HG03175 (cell line): ENCODE results near the gene SCIN.

Source experiments
- ATAC-seq: cut with Tn5 transposase; IDR thresholded peaks from one replicate; pipeline ENCODE4 v1.9.1; 2021; ENCODE audit warnings: mild to moderate bottlenecking, moderate library complexity; ENCODE audit not compliant: unreplicated experiment

The SCIN gene

DNA sequence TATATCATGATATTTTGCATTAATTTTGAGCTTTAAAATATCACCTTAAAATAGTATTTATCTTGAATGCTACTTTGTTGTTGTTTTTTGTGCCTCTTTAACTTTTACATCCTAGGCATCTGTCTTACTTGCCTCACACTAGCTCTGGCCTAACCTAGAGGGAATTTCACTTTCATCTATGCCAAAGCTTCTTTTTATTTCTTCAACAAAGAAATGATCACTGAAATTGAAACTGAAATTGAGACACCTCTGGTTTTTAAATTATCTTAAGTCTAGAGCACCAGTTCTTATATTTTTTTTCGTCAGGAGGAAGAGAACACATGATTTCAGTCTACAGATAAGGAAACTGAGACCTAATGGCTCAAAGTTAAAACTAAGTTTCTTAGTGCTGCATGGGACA lies 3.5 kb upstream of the SCIN start:
- peak; percentile 76 for ATAC-seq

DNA sequence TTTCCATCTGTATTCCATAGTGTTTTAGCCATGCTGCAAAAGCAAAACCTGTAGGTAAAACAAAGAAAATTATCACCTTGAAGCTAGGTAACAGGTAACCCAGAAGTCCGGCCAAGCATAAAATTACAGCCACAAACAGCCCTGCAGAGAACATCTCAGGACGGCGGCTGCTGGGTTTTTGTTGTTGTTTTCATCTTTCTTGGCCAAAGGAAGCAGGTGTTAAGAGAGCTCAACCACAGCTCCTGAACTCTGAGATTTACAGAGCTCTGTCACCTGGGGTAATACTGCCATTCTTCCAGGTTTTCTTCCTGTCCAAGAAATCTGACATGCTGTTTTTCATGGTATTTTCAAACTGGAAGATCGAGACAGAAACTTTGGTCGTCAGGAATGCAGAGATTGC lies 847 bp upstream of the SCIN start:
- ATAC-seq = no peak

DNA sequence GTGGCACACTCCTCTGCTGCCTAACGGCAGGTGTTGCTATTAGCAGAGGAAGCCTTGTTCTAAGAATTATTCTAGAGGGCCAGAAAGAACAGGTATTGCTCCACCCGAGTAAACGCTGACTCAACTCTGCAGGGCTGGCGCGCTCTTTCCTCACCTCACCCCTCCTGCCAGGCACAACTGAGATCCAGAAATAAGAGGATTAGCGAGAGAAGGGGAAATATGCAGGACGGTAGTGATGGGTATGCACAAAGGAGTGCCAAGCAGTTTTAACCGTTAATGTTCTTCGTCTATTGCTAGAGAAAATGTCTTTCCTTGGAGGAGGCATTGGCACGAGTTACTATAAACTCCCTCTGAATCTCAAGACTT lies 369 bp upstream of the SCIN start:
- peak; percentile 30 for ATAC-seq

DNA sequence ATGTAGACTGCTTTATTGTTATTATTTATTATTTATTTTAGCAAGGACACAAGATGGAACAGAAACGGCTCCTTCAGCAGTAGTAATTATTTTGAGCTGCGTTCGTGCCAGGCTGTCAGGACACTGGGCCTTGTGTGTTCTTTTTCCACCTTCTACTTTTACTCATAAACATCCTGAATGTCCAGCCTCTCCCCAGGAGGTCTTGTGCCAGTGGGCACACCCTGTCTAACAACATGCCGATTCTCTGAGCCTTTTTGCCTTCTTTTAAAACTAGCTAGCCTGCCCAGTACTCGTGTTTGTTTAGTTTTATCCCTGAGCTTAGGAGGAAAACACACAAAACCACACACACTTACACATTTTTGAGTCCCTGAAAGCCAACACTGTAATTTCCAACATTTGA lies 1.2 kb downstream of the SCIN start:
- ATAC-seq = no peak

DNA sequence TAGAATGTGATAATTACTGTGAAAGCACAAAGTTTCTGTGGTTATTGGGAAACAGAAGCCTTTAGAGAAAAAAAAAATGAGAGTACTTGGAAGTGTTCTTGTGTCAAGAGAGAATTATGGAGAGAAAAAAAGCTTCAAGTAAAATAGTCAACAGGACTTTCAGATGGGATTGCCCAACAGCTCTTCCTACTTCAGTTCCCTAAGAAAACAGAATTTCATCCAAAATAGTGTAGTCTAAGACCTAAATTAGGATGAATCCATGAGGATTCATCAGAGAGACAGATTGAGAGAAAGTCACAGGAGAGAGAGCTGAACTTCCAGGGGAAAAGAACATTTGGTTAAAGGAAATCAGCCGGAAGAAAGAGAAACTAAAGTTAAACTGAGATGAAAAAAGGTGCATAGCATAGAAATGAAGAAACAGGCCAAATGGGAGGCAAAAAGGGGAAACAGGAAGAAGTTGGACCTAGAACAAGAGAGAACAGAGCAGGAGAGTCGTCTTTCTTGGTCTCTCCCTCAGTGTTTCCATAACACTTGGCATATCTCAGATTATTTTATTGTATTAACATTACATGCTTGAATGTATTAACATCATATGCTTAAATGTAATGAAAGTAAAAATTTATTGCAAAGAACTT lies 2.5 kb downstream of the SCIN start:
- no peak for ATAC-seq

DNA sequence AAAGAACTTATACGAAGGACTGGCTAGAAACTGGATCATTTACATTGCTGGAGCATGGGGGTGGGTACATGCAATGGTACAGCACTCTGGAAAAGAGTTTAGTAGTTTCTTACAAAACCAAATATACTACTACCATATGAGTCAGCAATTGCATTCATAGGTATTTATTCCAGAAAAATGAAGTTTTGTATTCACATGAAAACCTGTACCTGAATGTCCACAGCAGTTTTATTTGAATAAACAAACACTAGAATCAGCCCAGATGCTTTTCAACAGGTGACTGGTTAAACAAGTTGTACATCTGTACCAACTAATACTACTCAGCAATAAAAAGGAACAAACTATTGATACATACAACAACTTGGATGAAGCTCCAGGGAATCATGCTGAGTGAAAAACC lies 3.4 kb downstream of the SCIN start:
- ATAC-seq = no peak

DNA sequence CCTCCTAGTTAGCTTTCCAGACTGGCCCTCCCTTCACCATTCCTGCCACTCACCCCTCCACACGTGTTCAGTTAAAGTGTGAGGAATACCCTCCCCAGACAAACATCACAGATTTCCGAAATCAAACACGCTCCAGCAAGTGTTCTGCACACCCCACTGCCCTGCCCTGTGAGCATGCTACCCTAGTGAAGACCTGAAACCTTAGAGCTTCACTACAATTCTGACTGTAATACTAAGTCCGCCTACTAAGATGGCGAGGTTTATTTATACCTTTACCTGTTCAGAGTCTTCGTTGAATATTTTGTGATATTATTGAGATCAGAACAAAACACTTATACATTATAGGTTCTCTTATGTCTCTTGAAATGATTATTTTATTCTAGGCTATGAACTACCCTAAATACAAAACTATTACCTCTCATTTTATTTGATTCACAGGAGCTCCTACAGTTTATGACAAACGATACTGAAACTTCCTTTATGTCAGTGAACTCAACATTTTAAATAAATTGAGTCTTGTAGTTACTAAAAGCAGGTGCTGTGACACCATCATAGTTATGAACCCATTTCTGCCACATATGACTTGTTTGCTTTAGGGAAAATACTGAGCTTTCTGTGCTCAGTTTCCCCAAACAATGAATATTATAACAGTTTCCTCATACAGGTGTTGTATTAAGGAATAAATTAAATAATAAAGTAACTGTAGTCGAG lies 8.6 kb downstream of the SCIN start:
- peak; percentile 98 for ATAC-seq

DNA sequence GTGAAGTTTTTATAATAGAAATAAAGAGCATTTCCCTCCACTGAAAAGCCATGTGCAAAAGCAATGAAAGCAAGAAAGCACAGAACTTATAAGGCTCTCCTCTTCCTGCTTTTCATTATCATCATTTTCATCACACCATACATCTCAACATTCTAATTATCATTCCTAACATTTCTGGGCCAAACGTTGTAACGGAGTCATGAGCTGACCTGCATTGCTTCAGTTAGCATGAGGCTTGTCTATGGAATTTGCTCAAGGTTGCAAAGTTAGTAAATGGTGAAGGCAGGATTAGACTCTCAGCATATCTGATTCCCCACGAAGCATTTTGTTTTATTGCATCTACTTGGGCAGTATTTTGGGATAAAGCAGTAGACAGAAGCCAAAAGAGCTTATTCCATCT lies 11.4 kb downstream of the SCIN start:
- no peak for ATAC-seq

DNA sequence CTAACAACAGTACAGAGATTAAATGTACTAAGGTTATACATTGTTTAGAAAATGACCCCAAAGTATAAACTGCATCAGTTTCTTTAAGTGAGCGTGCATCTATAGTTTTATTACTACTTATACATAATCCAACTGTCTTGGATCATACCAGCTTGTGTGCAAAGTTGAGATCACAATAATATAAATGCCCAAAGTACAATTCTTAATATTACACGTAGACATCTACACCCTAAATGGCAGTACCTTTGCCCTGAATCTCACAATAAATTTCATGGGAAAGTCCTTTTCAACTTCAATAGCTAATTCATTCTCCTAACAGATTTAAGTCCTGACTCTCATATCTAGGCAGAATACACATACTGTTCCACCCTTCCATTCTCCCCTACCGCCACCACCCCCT lies 11.8 kb downstream of the SCIN start:
- no peak for ATAC-seq

DNA sequence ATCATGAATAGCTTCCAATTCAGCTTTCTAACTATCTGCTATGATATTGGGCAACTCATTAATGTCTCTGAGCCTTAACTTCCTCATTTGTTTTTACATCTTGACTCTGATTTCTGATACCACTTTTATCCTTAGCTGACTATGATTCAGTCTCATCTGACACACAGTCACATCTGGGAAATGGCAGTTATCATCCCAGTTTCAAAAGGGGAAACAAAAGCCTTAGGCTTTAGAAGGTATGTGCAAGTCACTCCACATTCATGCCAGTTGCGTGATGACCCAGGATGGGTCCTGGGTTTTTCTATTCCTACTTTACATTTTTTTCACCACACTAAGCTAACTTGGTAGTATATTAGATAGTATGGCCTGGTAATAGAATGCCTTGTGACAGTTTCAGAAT lies 12.7 kb downstream of the SCIN start:
- ATAC-seq = no peak

DNA sequence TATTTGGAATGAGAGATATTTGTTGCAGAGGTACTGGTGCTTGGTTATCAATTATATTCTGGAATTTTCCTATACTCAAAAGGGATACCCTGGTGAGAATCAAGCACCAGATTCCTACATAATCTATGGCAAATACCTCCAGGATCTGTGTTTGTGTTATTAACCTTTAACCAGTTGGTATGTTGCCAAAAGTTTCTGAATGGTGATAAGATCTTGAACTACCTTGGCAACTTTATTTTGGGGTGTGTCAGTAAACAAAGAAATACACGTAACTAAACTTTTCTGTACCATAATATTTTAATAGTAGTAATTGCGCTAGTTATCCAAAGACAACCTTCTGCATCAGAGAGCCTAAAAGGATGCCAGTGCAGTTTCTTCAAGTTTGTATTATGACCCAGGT lies 13.4 kb downstream of the SCIN start:
- ATAC-seq = no peak

DNA sequence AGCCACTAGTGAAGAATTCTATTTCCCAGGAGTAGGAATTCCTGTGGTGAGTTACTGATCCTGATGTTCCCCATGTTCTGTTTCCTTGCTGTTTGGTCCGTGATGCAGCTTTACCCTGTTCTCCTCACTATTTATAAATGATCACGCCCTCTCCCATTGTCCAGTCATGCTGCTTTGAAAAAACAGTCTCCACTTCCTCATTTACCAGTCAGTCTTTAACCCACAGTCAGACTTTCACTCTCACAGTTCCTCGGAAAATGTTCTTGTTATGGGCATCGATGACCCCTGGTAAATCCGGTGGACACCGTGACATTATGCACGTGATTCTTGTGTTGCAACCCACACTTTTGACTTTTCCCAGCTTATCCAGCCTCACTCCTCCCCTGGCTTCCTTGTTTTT lies 14.4 kb downstream of the SCIN start:
- peak; percentile 100 for ATAC-seq

DNA sequence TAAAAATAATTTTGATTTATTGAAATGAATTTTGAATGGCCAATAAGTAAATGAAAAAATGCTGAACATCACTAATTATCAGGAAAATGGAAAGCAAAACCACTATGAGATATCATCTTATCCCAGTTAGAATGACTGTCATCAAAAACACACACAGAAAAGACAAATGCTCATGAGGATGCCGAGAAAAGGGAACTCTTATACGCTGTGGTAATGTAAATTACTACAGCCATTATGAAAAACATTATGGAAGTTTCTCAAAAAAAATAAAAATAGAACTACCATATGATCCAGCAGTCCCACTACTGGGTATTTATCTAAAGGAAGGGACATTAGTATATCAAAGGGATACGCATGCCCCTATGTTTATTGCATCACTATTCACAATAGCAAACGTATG lies 15.8 kb downstream of the SCIN start:
- ATAC-seq = no peak

DNA sequence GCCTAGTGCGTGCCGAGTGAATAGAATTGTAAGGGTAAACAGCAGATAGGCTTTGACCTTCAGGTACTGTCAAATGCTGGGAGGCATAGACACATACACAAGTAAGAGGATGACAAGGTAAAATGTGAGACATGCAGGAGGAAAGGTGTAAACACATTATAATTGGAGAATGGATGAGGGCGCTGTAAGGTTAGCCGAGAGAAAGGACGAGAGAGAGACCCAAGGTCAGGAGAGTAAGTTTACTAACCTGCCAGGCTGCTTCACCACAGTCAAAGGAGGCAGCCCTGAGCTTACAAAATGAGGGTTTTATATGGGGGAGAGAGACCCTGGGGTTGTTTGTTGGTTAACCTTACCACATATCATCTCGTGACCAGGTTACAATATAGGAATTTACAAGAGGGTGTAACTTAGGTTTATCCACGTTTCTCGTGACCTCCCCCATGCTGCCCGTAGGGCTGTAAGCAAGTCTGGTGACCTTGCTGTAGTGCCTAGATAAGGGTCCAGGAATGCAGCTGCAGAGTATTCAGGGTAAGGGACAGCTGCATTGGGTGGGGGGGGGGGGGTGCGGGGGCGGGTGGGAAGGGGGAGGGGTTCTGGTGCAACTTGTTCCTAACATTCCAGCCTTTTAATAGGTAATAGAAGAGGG lies 17.9 kb downstream of the SCIN start:
- ATAC-seq = no peak

DNA sequence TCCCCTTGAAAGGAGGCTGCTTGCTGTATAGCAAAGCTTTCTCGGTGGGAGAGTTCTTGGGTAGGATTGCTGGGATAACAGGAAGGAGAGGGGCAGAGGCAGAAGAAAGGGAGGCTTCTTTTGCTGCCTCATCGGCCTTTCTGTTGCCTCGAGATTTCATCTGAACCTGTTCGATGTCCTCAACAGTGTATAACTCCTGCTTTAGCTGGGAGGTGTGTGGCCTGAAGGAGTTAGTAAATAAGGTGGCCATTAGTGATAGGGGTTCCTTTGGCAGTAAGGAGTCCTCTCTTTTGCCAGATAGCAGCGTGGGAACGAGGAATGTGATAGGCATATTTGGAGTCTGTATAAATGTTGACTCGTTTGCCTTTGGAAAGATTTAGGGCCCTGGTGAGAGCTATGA lies 20.0 kb downstream of the SCIN start:
- no peak for ATAC-seq

DNA sequence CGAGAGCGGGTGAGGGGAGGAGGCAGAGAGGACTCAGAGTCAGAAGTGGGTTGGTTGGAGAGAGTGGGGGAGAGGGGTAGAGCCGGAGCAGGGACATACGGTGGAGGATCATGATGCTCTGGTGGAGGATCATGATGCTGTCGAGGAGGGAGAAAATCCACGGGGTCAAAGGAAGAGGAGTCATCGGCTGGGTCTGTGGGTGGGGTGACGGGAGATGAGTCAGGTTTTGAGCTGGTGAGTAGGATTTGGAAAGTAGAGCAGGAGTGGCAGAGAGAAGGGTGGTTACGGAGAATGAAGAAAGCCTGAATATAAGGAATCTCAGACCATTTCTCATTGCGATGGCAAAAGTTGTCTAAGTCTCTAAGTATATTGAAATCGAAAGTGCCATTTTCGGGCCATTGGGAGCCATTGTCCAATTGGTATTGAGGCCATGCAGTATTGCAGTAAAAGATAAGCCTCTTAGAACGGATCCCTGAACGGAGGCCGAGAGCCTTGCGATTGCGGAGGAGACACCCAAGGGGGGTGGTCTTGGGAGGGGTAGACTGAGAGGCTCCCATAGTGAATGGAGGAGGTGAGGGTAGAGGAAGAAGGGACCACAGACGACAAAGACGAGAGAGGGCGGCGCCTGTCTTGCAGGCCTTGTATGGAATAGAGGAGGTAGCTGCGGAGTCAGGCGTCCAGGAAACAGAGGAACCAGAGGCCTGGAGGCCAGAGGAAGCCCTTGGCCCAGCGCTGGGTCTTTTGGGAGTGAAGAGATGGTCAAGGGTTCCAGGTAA lies 23.8 kb downstream of the SCIN start:
- no peak for ATAC-seq

DNA sequence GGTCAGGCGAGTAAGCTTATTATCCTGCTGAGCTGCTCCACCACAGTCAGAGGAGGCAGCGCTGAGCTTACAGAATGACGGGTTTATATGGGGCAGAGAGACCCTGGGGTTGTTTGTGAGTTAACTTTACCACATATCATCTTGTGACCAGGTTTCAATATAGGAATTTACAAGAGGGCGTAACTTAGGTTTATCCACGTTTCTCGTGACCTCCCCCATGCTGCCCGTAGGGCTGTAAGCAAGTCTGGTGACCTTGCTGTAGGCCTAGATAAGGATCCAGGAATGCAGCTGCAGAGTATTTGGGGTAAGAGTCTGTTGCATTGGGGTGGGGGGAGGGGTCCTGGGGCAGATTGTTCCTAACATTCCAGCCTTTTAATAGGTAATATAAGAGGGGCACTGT lies 24.6 kb downstream of the SCIN start:
- no peak for ATAC-seq

DNA sequence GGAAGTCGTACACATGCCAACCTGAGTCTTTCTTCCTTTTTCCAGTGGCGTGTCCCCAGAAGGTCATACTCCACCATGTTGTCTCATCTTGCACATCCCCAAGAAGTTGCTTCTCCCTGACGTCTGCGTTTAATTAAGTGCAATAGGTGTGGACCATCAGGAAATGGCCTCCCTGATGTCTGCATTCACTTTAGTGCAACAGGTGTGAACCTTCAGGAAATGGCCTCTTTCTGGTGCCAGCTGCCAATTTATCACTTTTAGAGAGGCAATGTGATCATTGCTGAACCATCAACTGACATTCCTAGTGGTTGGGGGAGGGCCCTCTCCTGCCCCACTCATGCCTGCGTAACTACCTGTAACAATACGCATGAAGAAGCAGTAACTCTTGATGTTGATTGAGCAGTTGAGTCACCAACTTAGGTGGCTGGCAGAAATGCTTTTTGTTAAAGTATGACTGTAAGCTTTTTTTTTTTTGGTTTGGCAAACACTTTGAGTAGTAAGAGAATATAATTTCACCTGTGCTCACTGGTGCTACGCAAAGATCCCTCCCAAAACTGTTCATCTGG lies 25.8 kb downstream of the SCIN start:
- no peak for ATAC-seq

DNA sequence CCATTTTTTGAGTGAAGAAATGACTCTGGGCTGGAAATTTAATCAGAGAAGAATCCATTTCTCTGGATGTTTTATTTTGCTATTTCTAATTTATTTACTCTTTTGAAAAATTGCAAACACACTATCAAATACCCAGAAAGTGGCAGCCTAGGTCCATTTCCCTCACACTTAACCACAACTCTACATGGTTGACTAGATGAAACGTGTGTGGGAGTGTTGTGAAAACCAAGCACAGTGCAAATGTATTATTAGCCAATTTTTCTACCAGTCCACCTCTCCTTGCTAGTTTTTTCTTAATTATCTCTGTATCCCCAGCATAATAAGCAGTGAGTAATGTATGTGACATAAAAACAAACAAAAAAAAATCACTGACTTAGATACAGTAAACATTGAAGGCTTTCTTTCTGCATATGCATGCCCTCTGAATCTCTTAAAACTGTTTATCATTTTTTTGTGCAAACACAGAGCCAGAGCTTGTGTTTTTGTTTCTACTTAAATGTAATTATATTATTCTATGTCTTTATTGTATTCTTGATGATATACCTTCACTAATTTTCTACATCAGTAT lies 30.9 kb downstream of the SCIN start:
- peak; percentile 98 for ATAC-seq

DNA sequence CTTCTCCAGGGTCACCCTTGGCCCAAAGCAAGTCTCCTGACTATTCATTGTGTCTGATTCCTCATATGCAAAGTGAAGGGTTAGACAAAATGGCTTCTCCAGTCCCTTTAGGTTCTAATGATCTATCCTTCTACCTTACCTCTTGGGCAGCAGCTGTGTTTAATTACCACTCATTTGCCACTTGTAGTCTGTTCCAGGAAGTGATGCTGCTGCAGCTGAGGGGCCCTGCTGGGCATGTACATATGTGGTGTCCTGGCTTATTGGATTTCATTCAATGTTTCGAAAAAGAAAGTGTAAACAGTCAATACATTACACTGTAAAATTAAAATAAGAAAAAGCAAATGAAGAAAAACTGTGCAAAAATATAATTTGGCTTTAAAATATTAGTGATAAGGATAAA lies 36.6 kb downstream of the SCIN start:
- no peak for ATAC-seq

DNA sequence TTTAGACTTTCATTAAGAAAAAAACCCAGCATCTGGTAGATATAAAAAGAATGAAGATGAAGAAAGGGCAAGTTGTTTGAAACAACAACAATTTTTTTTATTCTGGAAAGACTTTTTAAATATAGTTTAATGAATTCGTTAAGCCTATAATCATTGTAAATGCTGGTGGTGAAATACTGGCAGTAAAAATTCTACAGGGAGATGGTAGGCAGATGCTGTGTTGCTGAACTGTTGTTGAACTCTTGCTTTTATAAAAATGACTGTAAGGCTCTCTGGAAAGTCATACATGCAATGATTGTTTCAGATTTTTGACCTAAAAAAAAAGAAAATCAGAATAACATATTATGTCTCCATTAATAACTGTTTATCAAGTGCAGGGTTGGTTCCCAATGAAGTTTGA lies 39.0 kb downstream of the SCIN start:
- no peak for ATAC-seq
